Tibial artery (tissue), 4 donors: ENCODE measurements around the gene GRHL3.

ENCODE experiments used
- DNase-seq, 2 donors: peaks; one replicate each; pipeline ENCODE4 v3.0.0-alpha.2; 2019
- H3K27ac ChIP-seq, 2 donors: fragments of 200-600 bp; sonication (generic) in 1 of 2; 1 replicate in 1 of 2; 2 replicates in 1 of 2; pipeline ENCODE4 v1.5.1; 2018 to 2019; ENCODE audit warnings: mild to moderate bottlenecking in 1 of 2
- H3K27me3 ChIP-seq, 2 donors: fragments of 200-600 bp; sonication (generic) in 1 of 2; one replicate each; pipeline versions ENCODE4 v1.5.1 to v1.6.0; 2016 to 2019
- H3K36me3 ChIP-seq, 3 donors: fragments of 200-600 bp; sonication (generic) in 2 of 3; one replicate each; pipeline ENCODE4 v1.5.1; 2016 to 2019; ENCODE audit warnings: mild to moderate bottlenecking in 2 of 3
- H3K4me1 ChIP-seq, 4 donors: fragments of 200-600 bp; sonication (generic) in 2 of 4; 1 replicate in 3 of 4; 2 replicates in 1 of 4; pipeline ENCODE4 v1.5.1; 2016 to 2019
- H3K4me3 ChIP-seq, 2 donors: fragments of 200-600 bp; sonication (generic) in 1 of 2; 1 replicate in 1 of 2; 2 replicates in 1 of 2; pipeline ENCODE4 v1.5.1; 2018 to 2019; ENCODE audit warnings: mild to moderate bottlenecking in 2 of 2
- H3K9me3 ChIP-seq, 3 donors: fragments of 200-600 bp; sonication (generic) in 1 of 3; one replicate each; pipeline ENCODE4 v1.5.1; 2016 to 2019
- intact Hi-C: fragments of 100-400 bp; cut with DNase I; formaldehyde crosslinking; loops from one replicate; pipeline ENCODE4 v1.15.0; 2023; ENCODE audit warnings: low total_unique reads
- TF ChIP-seq, protein P1 (sequence below), 2 experiments: fragments of 200-600 bp in 1 of 2; fragments of 450-650 bp in 1 of 2; IDR thresholded peaks; one replicate each; pipeline ENCODE4 v1.5.1; 2017 to 2019; ENCODE audit warnings: antibody characterized with exemption in 2 of 2, mild to moderate bottlenecking in 1 of 2, moderate library complexity in 1 of 2

The GRHL3 gene

DNA sequence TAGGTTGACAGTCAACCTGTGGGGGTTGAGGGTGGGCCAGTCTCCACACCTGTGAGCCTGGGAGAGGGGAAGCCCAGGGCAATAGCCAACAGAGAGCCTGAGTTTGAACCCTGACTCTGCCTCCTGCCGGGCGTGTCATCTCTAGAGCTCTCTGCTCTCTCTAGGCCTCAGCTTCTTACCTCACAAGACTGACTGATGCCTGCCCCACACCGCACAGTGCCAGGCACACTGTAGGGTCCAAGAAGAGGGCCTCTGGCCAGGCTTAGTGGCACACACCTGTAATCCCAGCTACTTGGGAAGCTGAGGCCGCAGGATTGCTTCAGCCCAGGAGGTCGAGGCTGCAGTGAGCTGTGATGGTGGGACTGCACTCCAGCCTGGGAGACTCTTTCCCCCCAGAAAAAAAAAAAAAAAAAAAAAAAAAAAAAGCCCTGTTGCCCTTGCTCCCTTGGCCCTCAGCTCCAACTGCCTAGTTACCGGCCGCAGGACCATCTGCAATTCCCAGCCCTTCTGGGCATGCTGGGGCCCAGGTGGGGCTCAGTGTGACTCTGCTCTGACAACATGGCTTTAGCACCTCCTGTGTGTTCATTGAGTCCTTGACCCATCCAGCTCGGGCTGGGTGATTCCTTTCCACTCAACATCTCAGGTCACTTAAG is 25.1 kb downstream of the GRHL3 start:
- intact Hi-C loops = no loop called here
- Histone ChIP-seq H3K27ac (no peak overlapping the region), H3K36me3 (no peaks in the 10 kb centered on the region), H3K27me3 (peaks cover 0 to 17% of the 10 kb centered on the region in 2 donors), H3K4me1 (no peaks in the 10 kb centered on the region), H3K9me3 (no peaks in the 10 kb centered on the region), H3K4me3 (no peak overlapping the region)
- TF ChIP-seq, protein P1, sequence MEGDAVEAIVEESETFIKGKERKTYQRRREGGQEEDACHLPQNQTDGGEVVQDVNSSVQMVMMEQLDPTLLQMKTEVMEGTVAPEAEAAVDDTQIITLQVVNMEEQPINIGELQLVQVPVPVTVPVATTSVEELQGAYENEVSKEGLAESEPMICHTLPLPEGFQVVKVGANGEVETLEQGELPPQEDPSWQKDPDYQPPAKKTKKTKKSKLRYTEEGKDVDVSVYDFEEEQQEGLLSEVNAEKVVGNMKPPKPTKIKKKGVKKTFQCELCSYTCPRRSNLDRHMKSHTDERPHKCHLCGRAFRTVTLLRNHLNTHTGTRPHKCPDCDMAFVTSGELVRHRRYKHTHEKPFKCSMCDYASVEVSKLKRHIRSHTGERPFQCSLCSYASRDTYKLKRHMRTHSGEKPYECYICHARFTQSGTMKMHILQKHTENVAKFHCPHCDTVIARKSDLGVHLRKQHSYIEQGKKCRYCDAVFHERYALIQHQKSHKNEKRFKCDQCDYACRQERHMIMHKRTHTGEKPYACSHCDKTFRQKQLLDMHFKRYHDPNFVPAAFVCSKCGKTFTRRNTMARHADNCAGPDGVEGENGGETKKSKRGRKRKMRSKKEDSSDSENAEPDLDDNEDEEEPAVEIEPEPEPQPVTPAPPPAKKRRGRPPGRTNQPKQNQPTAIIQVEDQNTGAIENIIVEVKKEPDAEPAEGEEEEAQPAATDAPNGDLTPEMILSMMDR (IDR thresholded peaks at IDR 0.05) = no peak
- no peak for DNase-seq

DNA sequence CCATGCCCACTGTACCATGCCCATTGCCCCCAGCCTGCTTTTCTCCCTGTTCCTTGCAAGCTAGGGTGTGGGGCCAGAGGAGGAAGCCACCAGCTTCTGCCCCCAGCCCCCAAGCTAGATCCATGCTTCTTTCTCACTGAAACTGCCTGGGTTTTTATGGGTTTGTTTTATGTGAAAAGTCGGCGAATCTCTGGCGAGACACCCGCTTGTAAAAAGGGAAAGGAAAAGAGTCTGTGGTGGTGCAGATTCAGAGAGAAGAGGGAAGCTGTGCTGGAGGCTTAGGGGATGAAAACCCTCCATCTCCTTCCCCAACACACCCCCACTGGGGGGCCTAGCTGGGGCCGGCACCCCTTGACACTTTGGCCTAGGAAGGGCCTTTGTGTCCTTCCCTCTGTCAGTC is 26.2 kb downstream of the GRHL3 start:
- H3K4me3 ChIP-seq = no peak overlapping the region
- H3K27ac ChIP-seq = no peak overlapping the region
- H3K4me1 ChIP-seq = no peaks in the 10 kb centered on the region
- intact Hi-C loops = no loop called here
- H3K36me3 ChIP-seq = no peaks in the 10 kb centered on the region
- DNase-seq = no peak
- TF ChIP-seq, protein P1 (IDR thresholded peaks at IDR 0.05) = no peak
- H3K27me3 ChIP-seq = peaks cover 0 to 17% of the 10 kb centered on the region in 2 donors
- no peaks in the 10 kb centered on the region for H3K9me3 ChIP-seq

DNA sequence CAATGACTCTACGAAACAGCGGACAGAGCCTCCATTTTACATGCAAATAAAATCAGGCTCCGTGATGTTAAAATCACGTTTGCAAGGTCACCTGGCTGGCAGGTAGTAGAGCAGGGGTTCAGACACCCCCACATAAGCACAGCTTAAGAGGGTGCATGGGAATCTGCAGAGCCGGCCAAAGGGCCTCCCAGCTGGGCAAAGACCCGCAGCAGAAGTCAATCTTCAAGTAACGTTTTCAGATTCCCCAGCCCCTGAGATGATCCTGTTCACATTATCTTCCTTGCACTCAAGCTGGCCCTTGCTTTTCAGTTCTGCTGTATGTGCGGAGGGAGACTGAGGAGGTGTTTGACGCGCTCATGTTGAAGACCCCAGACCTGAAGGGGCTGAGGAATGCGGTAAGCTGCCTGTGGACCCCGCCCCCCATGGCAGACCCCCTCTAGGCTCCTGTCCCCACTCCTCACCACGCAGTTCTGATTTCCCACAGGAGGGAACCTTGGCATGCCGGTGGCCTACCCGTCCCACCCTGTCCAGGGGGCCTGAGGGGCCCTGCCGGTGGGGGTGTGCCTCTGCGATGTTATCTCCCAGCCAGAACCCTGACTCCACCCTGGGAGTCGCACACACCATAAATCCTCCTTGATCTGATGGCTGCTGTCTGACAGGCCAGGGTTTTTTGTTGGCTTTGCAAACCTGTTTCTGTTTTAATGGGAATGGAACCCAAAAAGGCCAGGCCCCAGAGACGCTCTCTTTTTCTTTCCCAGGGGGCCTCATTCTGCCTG is 28.2 kb downstream of the GRHL3 start:
- Histone ChIP-seq H3K4me3 (no peak overlapping the region), H3K36me3 (no peaks in the 10 kb centered on the region), H3K27ac (no peak overlapping the region), H3K4me1 (no peaks in the 10 kb centered on the region), H3K27me3 (peaks cover 0 to 17% of the 10 kb centered on the region in 2 donors), H3K9me3 (no peaks in the 10 kb centered on the region)
- intact Hi-C loops = no loop called here
- TF ChIP-seq, protein P1 (IDR thresholded peaks at IDR 0.05) = no peak
- no peak for DNase-seq

DNA sequence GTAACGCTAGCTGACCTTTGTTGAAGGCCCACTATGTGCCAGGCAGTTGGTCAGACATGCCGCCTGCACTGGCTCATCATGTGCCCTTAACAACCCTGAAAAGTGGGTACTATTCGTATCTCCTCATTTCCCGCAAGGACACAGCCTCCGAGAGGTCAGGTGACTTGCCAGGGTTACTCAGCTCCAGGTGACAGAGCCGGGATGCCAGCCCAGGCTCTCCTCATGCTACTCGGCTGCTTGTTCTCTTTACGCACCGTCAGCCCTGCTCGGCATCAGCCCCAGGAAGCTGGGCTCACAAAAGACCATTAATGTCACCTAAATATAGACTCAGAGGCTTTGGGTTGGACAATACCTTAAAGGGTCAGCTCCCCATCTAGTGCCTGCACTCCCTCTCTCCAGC is 29.0 kb downstream of the GRHL3 start:
- intact Hi-C loops = no loop called here
- H3K27ac ChIP-seq = no peak overlapping the region
- H3K9me3 ChIP-seq = no peaks in the 10 kb centered on the region
- TF ChIP-seq, protein P1 (IDR thresholded peaks at IDR 0.05) = no peak
- no peaks in the 10 kb centered on the region for H3K36me3 ChIP-seq
- peaks cover 0 to 17% of the 10 kb centered on the region in 2 donors for H3K27me3 ChIP-seq
- H3K4me3 ChIP-seq = no peak overlapping the region
- no peaks in the 10 kb centered on the region for H3K4me1 ChIP-seq
- DNase-seq = no peak

DNA sequence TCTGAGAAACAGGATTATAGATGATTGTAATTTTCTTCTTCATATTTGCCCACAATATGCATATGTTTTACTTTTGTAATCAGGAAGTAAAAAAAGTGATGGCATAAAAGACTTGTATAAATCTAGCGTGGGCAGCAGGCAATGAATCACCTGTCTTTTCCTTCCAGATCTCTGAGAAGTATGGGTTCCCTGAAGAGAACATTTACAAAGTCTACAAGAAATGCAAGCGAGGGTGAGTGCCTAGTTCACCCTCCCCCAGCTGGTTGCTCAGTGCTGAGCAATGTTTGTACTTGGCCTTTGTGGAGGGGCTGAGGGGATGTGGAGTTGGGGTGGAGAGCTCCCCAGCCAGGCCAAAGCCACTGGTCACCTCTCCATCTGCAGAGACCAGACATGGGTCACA is 30.7 kb downstream of the GRHL3 start:
- no peaks in the 10 kb centered on the region for H3K36me3 ChIP-seq
- no peak overlapping the region for H3K4me3 ChIP-seq
- no peak for DNase-seq
- H3K27ac ChIP-seq = no peak overlapping the region
- intact Hi-C loops = no loop called here
- H3K9me3 ChIP-seq = no peaks in the 10 kb centered on the region
- TF ChIP-seq, protein P1 (IDR thresholded peaks at IDR 0.05) = no peak
- H3K4me1 ChIP-seq = no peaks in the 10 kb centered on the region
- H3K27me3 ChIP-seq = peaks cover 0 to 17% of the 10 kb centered on the region in 2 donors
